Right lobe of liver (tissue), 6 donors: ENCODE data around the gene CDKL1. TPM values are rescaled to one million over a fixed set of nuclear protein-coding genes. Genes with fewer than 3 reads are reported as not detected.

Source experiments
- ATAC-seq, 4 donors: fragments of 200-7000 bp; cut with Tn5 transposase; one replicate each; pipeline ENCODE4 v1.9.1; 2020; ENCODE audit warnings: mild to moderate bottlenecking in 4 of 4, moderate library complexity in 4 of 4
- DNase-seq, 3 donors: peaks; one replicate each; pipeline ENCODE4 v3.0.0-alpha.2; 2020
- H3K27ac ChIP-seq, 3 donors: fragments of 200-600 bp; one replicate each; pipeline ENCODE4 v1.8.0; 2022
- H3K27me3 ChIP-seq, 2 donors: fragments of 200-600 bp; one replicate each; pipeline ENCODE4 v1.8.0; 2022
- H3K36me3 ChIP-seq, 4 donors: fragments of 200-600 bp; sonication (generic) in 1 of 4; one replicate each; pipeline versions ENCODE4 v1.5.1 to v1.8.0; 2017 to 2022; ENCODE audit warnings: control low read depth in 1 of 4
- H3K4me1 ChIP-seq, 4 donors: fragments of 200-600 bp; sonication (generic) in 1 of 4; one replicate each; pipeline versions ENCODE4 v1.5.1 to v1.8.0; 2017 to 2022; ENCODE audit warnings: control low read depth in 1 of 4
- H3K4me3 ChIP-seq, 3 donors: fragments of 200-600 bp; one replicate each; pipeline ENCODE4 v1.8.0; 2022
- H3K9me3 ChIP-seq, 4 donors: fragments of 200-600 bp; sonication (generic) in 1 of 4; one replicate each; pipeline versions ENCODE4 v1.5.1 to v1.8.0; 2017 to 2022; ENCODE audit warnings: control low read depth in 1 of 4
- POLR2A ChIP-seq: fragments of 450-650 bp; IDR thresholded peaks from one replicate; pipeline ENCODE4 v1.6.1; 2017; ENCODE audit warnings: antibody characterized with exemption, mild to moderate bottlenecking
- WGBS: methylation state at CpG from one replicate; pipeline ENCODE4 v1.1.6; 2018; ENCODE audit warnings: low coverage, low lambda C conversion rate; ENCODE audit not compliant: insufficient coverage; ENCODE audit errors: missing lambda C conversion rate; 5-methylcytosine and 5-hydroxymethylcytosine counted together
- intact Hi-C, 2 donors: fragments of 100-400 bp; cut with DNase I; formaldehyde crosslinking; loops; one replicate each; pipeline versions ENCODE4 v1.11.2 to v1.14.1; 2022
- total RNA-seq, 6 experiments: library from RNA; depleted of rRNA in 2 of 6; stranded (reverse); fragments of >200 nt in 2 of 6; fragmentation: NEBNext Ultra II Directional in 3 of 6; extraction: Animal tissue kit (Norgen Biotek cat#: 25700) in 3 of 6; gene quantifications; one replicate each; pipeline versions ENCODE4 v1.1.0 to v1.2.4, GENCODE V29; 2016 to 2023
- TF ChIP-seq, protein P1 (sequence below), 4 donors: fragments of 200-600 bp in 3 of 4; fragments of 450-650 bp in 1 of 4; IDR thresholded peaks; one replicate each; pipeline versions ENCODE4 v1.5.1 to v1.8.0; 2016 to 2022; ENCODE audit warnings: antibody characterized with exemption in 4 of 4, mild to moderate bottlenecking in 2 of 4
- donor health status: DM: no; HTN: yes; CAD: no.
- donor health status: DM: no; HTN: no; CAD: no.
- donor health status: DM: no; HTN: no; CAD: no.
- donor health status: DM: no; HTN: yes; CAD: no.
- donor health status: DM: no; HTN: yes; CAD: no.

Gene CDKL1
- total RNA-seq, 6 experiments from 2014 or later: 1.1 to 4.5 (median 2.8) TPM

DNA sequence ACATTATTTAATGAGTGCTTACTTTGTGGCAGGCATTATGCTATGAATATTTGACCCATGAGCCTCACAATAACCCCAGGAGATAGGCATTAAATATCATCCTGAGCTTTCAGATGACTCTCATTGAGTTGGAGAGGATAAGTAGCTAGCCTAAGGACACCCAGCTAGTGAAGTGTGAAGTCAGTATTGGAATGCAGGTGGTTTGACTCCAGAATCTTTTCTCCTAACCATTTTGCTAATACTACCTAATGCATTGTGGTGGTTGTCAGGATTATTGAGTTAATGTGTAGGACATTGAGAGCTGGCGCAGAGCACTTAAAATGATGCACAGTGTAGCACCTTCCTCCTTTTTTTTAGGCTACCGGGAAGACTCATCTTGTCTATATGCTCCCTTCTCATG lies 3.8 kb upstream of the CDKL1 start:
- TF ChIP-seq, protein P1, sequence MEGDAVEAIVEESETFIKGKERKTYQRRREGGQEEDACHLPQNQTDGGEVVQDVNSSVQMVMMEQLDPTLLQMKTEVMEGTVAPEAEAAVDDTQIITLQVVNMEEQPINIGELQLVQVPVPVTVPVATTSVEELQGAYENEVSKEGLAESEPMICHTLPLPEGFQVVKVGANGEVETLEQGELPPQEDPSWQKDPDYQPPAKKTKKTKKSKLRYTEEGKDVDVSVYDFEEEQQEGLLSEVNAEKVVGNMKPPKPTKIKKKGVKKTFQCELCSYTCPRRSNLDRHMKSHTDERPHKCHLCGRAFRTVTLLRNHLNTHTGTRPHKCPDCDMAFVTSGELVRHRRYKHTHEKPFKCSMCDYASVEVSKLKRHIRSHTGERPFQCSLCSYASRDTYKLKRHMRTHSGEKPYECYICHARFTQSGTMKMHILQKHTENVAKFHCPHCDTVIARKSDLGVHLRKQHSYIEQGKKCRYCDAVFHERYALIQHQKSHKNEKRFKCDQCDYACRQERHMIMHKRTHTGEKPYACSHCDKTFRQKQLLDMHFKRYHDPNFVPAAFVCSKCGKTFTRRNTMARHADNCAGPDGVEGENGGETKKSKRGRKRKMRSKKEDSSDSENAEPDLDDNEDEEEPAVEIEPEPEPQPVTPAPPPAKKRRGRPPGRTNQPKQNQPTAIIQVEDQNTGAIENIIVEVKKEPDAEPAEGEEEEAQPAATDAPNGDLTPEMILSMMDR (IDR thresholded peaks at IDR 0.05): no peak
- no peak for TF ChIP-seq POLR2A
- WGBS: 87% methylated on average over 2 of the region's 2 CpGs
- no peaks in the 10 kb centered on the region for H3K9me3 ChIP-seq
- no peaks in the 10 kb centered on the region for H3K36me3 ChIP-seq
- no peaks in the 10 kb centered on the region for H3K27me3 ChIP-seq
- H3K4me3 ChIP-seq: no peak overlapping the region
- no peak overlapping the region for H3K27ac ChIP-seq
- DNase-seq: no peak
- H3K4me1 ChIP-seq: peaks cover 0 to 16% (median 0%) of the 10 kb centered on the region in 4 donors
- intact Hi-C loops: no loop called here
- no peak for ATAC-seq

DNA sequence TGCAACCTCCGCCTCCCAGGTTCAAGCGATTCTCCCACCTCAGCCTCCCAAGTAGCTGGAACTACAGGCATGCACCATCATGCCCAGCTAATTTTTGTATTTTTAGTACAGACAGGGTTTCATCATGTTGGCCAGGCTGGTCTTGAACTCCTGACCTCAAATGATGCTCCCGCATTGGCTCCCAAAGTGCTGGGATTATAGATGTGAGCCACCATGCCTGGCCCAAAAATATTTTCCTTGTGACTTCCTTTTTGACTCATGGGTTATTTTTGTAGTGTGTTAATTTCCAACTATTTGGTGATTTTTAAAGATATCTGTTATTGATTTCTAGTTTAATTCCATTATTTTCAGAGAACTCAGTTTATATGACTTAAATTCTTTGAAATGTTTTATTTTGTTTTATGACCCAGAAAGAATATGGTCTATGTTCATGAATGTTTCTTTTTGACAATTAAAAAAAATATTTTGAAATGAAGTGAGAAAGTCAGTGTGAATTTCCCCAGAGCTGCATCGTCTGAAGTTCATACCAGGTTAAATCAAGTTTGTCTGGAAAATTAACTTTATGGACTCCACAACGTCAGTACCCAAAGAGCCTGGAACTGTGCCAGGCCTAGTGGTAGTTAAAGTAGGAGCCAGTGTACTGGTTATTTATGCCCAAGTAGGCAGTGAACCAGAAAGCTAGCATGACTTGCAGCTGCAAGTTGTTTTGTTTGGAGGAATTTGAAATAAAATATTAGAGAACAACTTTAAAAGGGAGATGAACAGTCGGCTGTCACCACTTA lies 2.8 kb upstream of the CDKL1 start:
- no peak overlapping the region for H3K4me3 ChIP-seq
- no peaks in the 10 kb centered on the region for H3K9me3 ChIP-seq
- H3K27me3 ChIP-seq: no peaks in the 10 kb centered on the region
- no peak for DNase-seq
- WGBS: 70% methylated on average over 6 of the region's 6 CpGs
- H3K4me1 ChIP-seq: peaks cover 0 to 18% (median 0%) of the 10 kb centered on the region in 4 donors
- no peak overlapping the region for H3K27ac ChIP-seq
- no peak for TF ChIP-seq POLR2A
- TF ChIP-seq, protein P1 (IDR thresholded peaks at IDR 0.05): no peak
- no peaks in the 10 kb centered on the region for H3K36me3 ChIP-seq
- intact Hi-C loops: no loop called here
- no peak for ATAC-seq

DNA sequence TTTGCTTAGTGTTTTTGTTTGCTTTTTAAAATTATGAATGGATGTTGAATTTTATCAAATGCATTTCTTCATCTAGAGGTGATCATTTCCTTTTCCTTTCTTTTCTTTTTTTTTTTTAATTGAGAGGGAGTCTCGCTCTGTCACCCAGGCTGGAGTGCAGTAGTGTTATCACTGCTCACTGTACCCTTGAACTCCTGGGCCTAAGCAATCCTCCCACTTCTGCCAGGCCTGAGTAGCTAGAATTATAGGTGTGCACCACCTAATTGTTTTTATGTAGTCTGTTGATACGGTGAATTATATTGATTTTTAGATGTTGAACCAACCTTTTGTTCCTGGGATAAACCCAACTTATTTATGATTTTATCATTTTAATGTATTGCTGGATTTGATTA lies 1.5 kb upstream of the CDKL1 start:
- no peak for TF ChIP-seq POLR2A
- TF ChIP-seq, protein P1 (IDR thresholded peaks at IDR 0.05): no peak
- no peak for ATAC-seq
- H3K36me3 ChIP-seq: no peaks in the 10 kb centered on the region
- no peaks in the 10 kb centered on the region for H3K27me3 ChIP-seq
- no peaks in the 10 kb centered on the region for H3K9me3 ChIP-seq
- H3K4me3 ChIP-seq: no peak overlapping the region
- intact Hi-C loops: no loop called here
- 59% methylated on average over 2 of the region's 2 CpGs for WGBS
- H3K4me1 ChIP-seq: peaks cover 0 to 18% (median 0%) of the 10 kb centered on the region in 4 donors
- no peak overlapping the region for H3K27ac ChIP-seq
- DNase-seq: no peak

DNA sequence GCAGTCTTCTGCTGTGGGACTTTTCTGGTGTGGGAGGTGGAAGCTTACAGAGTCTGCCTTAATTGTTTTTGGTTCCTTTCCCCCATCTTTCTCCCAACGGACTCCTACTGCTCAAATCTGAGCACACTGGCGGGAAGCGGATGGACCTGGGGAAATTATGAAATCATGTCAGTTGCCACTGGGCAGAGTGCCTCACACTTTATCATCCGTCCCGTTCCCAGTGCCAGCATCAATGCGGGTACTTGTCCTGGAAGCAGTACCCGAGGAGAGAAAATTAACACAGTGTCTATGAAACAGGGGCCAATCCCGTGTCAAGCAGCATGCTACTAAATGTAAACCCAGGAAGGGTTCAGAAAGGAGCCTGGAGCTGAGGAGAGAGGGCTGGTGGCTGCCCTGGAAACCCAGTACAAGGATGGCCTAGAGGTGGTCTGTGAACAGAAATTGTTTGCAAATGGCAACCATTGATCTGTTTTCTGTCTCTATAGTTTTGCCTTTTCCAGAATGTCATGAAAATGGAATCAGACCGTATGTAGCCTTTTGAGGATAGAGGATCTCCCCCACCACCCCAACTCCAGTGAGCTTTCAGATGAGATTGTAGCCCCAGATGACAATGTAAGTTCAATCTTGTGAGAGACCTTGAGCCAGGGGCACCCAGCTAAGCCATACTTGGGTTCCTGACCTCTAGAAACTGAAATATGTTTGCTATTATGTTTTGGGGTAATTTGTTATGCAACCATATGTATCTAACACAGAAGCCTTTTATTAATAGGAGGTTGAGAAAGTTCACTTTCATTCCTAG lies 908 bp upstream of the CDKL1 start:
- no peaks in the 10 kb centered on the region for H3K27me3 ChIP-seq
- H3K4me3 ChIP-seq: peak overlapping the region; percentile 56 to 63 (median 61)
- H3K27ac ChIP-seq: no peak overlapping the region
- H3K36me3 ChIP-seq: no peaks in the 10 kb centered on the region
- no peaks in the 10 kb centered on the region for H3K9me3 ChIP-seq
- TF ChIP-seq, protein P1 (IDR thresholded peaks at IDR 0.05): no peak
- TF ChIP-seq POLR2A: no peak
- ATAC-seq: peak; percentile 62 to 76 (median 68)
- WGBS: 8% methylated on average over 8 of the region's 9 CpGs
- peak; percentile 50 to 73 (median 60) for DNase-seq
- intact Hi-C loops: no loop called here
- peaks cover 0 to 18% (median 0%) of the 10 kb centered on the region in 4 donors for H3K4me1 ChIP-seq
